PC-3 (cell line): ENCODE measurements around the gene C18orf32.

ENCODE experiments used
- EZH2 ChIP-seq: fragments of 300-600 bp; sonication (generic); IDR thresholded peaks from one replicate; pipeline ENCODE4 v1.6.1; 2017; ENCODE audit warnings: antibody characterized with exemption, mild to moderate bottlenecking, low read length; ENCODE audit not compliant: unreplicated experiment
- TF ChIP-seq, protein P1 (sequence below): fragments of 300-600 bp; sonication (generic); conservative IDR thresholded peaks from 2 replicates; pipeline ENCODE4 v1.5.1; 2017; ENCODE audit warnings: antibody characterized with exemption, low read depth, mild to moderate bottlenecking, low read length

DNA sequence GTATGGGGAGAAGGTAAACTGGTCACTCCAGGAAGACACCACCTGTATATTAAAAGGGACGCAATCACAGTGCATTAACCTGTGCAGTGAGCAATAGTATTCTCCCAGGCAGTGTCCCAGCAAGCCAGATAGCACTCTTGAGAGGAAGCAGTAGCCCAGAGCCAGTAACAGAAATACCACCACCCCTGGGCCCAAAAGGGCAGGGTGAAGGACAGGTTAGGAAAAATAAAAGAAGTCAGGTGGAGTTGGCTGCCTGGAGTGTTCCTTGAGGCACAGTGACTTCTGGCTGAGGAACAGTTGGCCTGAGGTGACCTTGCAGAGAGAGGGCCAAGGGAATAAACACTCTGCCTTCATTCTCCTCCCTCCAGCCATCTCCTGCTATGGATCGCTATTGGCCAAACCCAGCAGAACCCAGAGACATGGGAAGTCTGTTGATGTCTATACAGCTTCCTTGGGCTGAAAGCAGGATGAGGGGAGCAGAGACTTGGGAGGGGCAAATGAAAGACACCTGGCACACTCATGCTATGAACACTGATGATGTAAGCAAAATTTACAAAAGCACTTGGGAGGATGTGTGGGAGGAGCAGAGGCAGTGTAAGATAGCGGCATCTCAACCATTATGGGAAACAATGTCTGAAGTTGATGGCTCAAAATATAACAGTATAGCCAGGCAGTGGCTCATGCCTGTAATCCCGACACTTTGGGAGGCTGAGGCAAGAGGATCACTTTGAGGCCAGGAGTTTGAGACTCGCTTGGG is 7.5 kb downstream of the C18orf32 start:
- TF ChIP-seq, protein P1, sequence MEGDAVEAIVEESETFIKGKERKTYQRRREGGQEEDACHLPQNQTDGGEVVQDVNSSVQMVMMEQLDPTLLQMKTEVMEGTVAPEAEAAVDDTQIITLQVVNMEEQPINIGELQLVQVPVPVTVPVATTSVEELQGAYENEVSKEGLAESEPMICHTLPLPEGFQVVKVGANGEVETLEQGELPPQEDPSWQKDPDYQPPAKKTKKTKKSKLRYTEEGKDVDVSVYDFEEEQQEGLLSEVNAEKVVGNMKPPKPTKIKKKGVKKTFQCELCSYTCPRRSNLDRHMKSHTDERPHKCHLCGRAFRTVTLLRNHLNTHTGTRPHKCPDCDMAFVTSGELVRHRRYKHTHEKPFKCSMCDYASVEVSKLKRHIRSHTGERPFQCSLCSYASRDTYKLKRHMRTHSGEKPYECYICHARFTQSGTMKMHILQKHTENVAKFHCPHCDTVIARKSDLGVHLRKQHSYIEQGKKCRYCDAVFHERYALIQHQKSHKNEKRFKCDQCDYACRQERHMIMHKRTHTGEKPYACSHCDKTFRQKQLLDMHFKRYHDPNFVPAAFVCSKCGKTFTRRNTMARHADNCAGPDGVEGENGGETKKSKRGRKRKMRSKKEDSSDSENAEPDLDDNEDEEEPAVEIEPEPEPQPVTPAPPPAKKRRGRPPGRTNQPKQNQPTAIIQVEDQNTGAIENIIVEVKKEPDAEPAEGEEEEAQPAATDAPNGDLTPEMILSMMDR: no peak
- no peak for TF ChIP-seq EZH2
